Lower leg skin (tissue), 4 donors: ENCODE data around the gene METTL26. TPM values are rescaled to one million over a fixed set of nuclear protein-coding genes. Genes with fewer than 3 reads are reported as not detected.

Source experiments
- DNase-seq, 2 donors: peaks; one replicate each; pipeline ENCODE4 v3.0.0-alpha.2; 2019; ENCODE audit warnings: low spot score in 2 of 2
- H3K4me3 ChIP-seq: fragments of 200-600 bp; sonication (generic); 2 replicates; pipeline ENCODE4 v1.5.1; 2017; ENCODE audit warnings: mild to moderate bottlenecking, low read depth; ENCODE audit not compliant: poor library complexity, severe bottlenecking
- CTCF ChIP-seq, 3 donors: fragments of 450-650 bp; IDR thresholded peaks; one replicate each; pipeline ENCODE4 v1.5.1; 2016; ENCODE audit warnings: antibody characterized with exemption in 3 of 3, mild to moderate bottlenecking in 3 of 3, moderate library complexity in 2 of 3
- POLR2A ChIP-seq, 2 donors: fragments of 450-650 bp; IDR thresholded peaks; one replicate each; pipeline ENCODE4 v1.6.1; 2016 to 2017; ENCODE audit warnings: antibody characterized with exemption in 2 of 2, mild to moderate bottlenecking in 1 of 2, moderate library complexity in 1 of 2
- WGBS, 2 donors: methylation state at CpG; one replicate each; pipeline ENCODE4 v1.1.5; 2018; 5-methylcytosine and 5-hydroxymethylcytosine counted together
- intact Hi-C: fragments of 100-400 bp; cut with DNase I; formaldehyde crosslinking; loops from one replicate; pipeline ENCODE4 v1.15.0; 2023; ENCODE audit warnings: low total_unique reads
- total RNA-seq, 4 donors: library from RNA; depleted of rRNA; stranded (reverse); fragments of >200 nt; gene quantifications; one replicate each; pipeline ENCODE4 v1.1.0, GENCODE V29; 2016

The METTL26 gene
- total RNA-seq, result 100 to 1,000 TPM; 108 to 161 (median 111) TPM

GRCh38 chr16:636206-637080, at the start of gene METTL26:
TSS of gene METTL26 (minus strand) at chr16:636305. CDS start at chr16:636290, 15 bp downstream.
- intact Hi-C loops, result no loop called here
- no peak for TF ChIP-seq POLR2A (IDR thresholded peaks at IDR 0.05)
- TF ChIP-seq CTCF (IDR thresholded peaks at IDR 0.05), result no peak
- DNase-seq, result peak; percentile 93 to 99
- WGBS, 2 donors, result 0 to 1% methylated on average over 44 to 57 of the region's 91 CpGs
- peak within 1 kb of the TSS; percentile 80 for H3K4me3 ChIP-seq

DNA sequence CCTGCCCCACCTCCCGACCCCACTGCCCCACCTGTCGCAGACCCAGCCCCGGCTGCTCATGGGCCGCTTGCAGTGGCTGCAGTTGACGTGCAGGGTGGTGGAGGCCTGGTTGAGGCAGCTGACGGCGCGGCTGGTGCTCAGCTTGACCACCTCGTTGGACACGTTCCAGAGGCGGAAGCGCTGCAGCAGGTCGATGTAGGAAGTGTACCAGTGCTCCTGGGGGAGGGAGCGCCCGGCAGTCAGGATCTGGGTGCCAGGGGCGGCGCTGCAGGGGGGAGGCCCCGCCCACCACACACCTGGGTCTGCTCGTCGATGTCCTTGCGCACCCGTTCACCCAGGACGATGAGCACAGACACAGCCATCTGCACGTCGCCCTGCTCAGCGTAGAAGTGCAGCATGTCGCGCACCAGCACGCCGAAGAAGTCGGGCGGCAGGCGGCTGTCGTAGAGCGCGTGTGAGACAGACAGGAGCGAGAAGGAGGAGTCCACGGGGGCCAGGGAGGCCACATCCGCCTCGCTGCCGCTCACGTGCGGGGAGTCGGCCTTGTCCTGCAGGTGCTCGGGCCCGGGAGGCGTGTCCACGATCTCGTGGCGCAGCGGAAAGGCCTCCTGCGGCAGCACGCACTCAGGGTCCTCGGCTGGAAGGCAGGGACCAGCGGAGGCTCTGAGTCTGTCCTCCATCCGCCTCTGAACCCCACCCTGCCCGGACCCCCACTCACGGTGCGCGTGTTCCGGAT, 49.0 kb upstream of the METTL26 start:
- no peak for TF ChIP-seq POLR2A (IDR thresholded peaks at IDR 0.05)
- no peak for TF ChIP-seq CTCF (IDR thresholded peaks at IDR 0.05)
- intact Hi-C loops, result no loop called here
- 78 to 84% methylated on average over 55 to 58 of the region's 61 CpGs for WGBS, 2 donors
- no peak for DNase-seq
- no peak overlapping the region for H3K4me3 ChIP-seq

DNA sequence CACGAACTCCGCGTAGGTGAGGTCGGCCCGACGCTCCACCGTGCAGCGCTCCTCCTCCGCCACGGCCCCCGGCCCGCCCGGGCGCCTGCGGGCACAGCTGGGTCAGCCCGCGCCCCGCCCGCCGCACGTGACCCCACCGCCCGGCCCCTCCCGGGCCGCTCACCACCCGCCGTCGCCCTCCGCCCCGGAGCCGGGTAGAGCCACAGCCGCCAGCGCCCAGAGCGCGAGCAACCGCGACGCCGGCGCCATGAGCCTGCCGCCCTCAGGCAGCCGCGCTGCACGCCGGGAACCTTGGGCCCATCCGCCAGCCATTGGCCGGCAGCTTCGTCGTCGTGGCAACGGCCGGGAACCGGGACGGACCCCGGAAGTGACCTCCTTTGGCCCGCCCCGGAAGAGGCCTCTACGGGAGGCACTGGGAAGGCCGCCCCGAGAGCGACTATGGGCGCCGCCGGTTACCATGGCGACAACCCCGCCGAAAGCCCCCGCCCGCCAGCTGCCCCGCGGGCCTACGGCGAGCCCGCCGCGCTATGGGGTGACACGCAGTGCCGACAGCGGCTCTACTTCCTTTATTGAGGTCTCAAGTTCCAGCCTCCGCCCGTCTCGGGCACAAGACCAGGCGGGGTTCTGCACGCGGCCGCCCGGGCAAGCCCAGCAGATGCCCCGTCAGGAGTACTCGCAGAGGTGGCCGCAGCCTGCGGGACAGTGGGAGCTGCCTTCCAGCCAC, 48.1 kb upstream of the METTL26 start, which contains the start of gene JMJD8:
TSS of gene JMJD8 (minus strand) at position 264 of the 724 bp plus-strand sequence. CDS start at position 249, 15 bp downstream.
- peak within 1 kb of the TSS; percentile 37 for H3K4me3 ChIP-seq
- 0 to 2% methylated on average over 5 to 33 of the region's 91 CpGs for WGBS, 2 donors
- peak; percentile 96 to 99 for DNase-seq
- no peak for TF ChIP-seq CTCF (IDR thresholded peaks at IDR 0.05)
- TF ChIP-seq POLR2A (IDR thresholded peaks at IDR 0.05), result no peak
- intact Hi-C loops, result no loop called here

DNA sequence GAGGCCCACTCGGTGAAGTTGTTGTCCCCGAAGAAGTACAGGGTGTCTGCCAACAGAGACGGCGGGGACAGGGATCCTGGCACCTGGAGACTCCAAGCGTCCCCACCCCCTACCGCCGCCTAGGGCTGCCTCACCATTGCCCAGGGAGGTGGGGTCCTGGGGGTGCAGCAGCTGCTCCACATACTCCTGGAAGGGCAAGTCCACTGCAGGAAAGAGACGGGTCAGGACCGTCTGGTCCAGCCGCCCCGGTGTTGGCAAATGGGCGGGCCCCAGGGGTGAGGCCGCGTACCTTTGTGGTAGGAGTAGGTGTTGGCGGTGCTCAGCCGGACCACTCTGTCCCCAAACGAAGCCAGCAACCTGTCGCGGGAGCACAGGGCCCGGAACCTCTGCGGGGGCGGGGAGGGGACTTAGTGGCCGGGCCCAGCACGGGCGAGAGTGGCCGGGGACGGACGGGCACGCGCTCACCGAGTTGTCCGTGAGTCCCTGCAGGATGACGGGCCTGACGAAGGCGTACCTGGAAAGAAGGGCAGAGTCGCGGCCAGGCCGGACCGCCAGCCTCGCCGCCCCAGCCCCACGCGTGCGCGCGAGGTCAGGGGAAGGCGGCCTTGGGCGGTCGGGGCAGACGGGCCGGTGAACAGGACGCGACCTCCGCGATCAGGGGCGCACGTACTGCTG, 47.4 kb upstream of the METTL26 start:
- WGBS, 2 donors, result 17 to 35% methylated on average over 21 to 30 of the region's 57 CpGs
- H3K4me3 ChIP-seq, result peak overlapping the region; percentile 37
- TF ChIP-seq CTCF (IDR thresholded peaks at IDR 0.05) (no peak), POLR2A (IDR thresholded peaks at IDR 0.05) (no peak)
- no peak for DNase-seq
- intact Hi-C loops, result no loop called here
